GM19193 (cell line): Measurements from ENCODE around the gene BLVRA.

Experiments used
- POLR2A ChIP-seq: IDR thresholded peaks from 4 replicates; pipeline ENCODE4 v1.6.1; 2011; ENCODE audit not compliant: insufficient read depth, insufficient read length; ENCODE audit errors: extremely low read depth

BLVRA gene

DNA sequence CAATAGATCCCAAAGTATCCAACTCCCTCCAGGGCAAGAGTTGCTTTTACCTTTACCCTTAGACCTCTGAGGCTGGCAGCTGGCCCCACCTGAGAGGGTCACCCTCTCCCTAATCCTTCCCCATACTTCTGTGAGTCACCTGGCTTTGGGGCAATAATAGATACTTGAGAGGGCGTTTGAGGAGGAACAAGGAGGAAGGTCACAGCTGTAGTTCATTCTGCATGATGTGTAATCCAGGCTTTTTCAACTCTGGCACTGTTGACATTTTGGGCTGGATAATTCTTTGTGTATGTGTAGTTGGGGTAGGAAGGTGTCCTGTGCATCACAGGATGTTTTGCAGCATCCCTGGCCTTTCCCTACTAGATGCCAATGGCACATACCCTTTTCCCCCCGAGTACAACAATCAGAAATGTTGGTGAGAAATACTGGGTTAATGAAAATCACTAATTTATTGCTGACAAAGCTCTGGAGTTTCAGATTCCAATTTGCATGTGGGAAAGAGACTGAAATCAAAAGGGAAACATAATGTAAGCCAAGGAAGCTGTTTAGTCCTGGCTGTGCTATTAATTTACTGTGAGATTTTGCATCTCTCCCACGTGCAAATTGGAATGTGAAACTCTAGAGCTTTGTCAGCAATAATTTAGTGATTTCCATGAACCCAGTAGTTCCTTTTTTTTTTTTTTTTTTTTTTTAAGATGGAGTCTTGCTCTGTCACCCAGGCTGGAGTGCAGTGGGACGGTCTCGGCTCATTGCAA is 3.6 kb downstream of the BLVRA start:
- no peak for TF ChIP-seq POLR2A

DNA sequence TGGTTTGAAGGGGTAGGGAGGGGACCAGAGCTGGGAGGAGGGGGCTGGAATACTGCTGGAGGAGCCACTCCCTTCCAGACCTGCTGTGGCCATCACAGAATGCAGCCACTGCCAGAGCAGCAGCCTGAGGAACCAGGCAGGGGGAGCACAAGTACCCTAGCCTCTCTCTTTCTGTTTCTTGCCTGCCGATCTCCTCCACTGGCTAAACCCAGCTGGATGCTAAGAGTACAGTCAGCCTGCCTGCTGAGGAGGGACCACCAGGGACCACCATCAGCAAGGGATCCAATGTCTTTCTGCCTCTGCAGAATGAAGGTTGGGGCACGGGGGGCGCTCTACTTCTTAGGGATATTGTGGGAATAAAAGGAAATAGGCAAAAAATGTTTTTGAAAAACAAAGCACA is 4.7 kb downstream of the BLVRA start:
- no peak for TF ChIP-seq POLR2A

DNA sequence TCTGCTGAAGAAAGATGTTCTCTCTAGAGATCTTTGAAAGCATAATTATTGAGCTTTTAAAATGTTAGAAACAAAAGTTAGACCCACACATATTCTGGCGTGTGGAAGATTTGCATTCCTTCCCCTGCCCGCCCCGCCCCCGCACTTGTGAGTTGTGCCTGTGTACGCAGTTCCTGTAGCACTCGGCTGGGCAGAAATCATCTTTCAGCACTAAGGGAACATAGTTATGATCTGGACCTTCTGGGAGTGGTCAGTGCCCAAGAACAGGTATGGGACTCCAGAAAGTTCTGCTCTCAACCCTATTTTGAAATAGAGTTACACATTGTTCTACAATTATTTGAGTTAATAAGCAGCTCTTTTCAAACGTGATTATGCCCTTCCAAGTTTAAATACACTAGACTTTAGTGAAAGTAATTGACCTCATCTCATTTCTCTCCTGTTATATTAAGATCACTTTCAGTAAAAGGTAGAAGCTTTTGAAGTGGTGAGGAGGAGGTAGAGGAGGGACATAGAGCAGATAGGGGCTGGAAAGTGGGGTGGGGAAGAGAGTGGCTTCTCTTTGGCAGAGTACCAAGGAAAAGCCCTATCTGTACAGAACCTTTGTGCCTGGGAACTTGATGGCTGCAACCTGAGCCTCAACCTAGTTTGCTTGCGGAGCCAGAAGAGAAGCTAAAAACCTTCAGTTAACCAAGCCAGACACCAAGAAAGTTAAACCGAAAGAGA is 5.7 kb downstream of the BLVRA start:
- no peak for TF ChIP-seq POLR2A

DNA sequence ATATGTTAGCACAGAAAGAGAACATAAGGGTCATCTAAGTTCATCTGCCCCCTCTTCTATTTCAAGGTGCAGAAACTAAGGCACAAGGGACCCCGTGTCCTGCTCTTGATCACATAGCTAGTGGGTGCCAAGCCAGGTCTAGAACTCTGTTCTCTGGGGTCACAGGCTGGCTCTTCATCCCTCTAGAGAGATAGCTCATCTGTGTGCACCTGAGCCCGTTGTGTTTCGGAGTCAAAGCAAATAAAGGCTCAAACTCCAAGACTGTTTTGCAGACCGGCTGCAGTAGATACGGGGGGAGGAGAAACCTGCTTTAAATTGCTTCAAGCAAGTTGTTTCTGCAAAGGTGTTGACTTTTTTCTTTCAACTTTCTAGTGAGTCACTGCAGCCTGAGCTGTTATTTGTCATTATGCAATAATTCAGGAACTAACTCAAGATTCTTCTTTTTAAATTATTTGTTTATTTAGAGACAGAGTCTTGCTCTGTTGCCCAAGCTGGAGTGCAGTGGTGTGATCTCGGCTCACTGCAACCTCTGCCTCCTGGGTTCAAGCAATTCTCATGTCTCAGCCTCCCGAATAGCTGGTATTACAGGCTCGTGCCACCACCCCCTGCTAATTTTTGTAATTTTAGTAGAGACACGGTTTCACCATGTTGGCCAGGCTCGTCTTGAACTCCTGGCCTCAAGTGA is 6.5 kb downstream of the BLVRA start:
- TF ChIP-seq POLR2A, result no peak

DNA sequence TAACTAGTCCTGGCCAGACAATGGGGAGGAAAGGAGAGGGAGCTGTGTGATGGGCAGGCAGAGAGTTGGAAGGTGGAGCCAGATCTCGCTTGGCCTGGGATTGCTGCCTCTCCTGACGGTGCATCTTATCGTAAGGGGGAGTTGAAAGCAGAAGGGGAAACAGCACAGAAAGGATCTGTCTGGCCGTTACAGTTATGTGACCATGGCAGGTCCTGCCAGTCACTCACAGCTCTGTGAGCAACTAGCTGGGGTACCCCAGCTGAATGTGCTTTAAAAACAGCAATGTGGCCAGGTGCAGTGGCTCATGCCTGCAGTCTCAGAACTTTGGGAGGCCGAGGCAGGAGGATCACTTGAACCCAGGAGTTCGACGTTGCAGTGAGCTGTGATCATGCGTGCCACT is 8.1 kb downstream of the BLVRA start:
- TF ChIP-seq POLR2A, result no peak

DNA sequence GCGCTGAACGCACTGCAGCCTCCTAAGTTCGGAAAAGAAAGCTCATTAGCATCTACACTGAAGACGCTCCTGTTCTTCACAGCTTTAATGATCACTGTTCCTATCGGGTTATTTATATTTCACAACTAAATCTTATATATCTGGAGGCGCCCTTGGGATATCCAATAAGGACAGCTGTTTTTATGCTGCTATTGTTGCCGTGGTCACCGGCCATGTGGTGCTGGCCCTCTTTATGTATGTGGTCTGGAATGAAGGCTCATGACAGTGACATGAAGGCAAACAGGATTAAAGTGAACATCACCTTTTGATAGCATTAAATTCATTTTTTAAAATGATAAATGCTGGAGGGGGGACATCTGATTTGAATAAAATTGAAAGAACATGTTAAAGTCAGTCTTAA is 8.8 kb downstream of the BLVRA start:
- TF ChIP-seq POLR2A, result no peak

DNA sequence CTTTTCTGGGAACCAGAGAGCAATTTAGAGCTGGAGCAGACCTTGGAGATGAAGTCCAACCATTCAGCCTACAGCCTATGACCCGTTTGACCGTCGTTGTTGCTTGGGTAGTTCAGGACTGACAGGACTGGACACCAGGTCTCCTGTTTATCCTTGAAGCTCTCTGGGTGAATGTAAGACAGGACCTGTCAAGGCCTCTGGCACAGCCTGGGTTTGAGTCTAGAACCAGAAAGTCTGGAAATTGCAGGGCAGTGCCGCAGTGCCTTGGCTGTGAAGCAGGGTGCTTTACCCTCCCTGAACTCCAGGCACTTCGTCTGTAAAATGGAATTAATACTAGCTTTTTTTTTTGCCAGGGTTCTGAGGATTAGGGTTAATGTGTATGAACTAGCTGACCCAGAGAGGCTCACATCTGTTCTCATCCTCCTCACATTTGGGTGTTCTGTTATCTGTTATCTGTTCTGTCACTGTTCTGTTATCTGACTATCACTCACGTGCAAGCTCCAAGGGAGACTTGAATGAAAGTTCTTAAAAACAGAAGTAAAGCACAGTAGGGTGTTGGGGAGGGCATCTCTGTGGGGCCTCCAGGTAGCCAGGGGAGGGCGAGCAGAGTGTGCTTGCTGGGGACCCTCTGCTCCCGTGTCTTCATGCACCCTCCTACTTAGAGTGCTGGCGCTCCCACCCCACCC is 9.9 kb downstream of the BLVRA start:
- TF ChIP-seq POLR2A, result no peak

DNA sequence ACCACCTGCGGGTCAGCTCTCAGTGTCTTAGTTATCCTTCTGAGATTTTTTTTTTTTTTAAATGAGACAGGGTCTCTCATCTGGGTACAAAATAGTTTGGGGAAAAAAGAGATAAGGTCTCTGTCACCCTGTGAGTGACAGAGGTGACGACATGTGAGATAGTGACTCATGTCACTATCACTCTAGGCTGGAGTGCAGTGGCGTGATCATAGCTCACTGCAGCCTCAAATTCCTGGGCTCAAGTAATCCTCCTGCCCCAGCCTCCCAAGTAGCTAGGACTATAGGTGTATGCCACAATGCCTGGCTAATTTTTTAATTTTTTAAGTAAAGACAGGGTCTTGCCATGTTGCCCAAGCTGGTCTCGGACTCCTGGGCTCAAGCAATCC is 10.4 kb downstream of the BLVRA start:
- TF ChIP-seq POLR2A, result no peak

DNA sequence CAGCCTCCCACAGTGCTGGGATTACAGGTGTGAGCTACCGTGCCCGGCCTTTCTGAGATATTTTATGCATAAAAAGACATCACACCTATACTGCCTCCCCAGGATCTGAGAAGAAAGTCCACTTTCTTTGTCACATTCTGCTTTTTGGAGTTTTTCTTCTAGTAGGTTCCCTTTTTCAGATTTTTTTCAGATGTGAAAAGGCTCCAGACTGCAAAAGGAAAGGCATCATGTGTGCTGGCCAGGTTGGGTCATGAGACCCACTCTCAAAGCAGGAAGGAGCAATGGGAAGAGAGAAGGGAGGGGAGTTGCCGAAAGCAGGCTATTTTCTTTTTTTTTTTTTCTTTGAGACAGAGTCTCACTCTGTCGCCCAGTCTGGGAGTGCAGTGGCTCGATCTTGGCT is 10.8 kb downstream of the BLVRA start:
- TF ChIP-seq POLR2A, result no peak

DNA sequence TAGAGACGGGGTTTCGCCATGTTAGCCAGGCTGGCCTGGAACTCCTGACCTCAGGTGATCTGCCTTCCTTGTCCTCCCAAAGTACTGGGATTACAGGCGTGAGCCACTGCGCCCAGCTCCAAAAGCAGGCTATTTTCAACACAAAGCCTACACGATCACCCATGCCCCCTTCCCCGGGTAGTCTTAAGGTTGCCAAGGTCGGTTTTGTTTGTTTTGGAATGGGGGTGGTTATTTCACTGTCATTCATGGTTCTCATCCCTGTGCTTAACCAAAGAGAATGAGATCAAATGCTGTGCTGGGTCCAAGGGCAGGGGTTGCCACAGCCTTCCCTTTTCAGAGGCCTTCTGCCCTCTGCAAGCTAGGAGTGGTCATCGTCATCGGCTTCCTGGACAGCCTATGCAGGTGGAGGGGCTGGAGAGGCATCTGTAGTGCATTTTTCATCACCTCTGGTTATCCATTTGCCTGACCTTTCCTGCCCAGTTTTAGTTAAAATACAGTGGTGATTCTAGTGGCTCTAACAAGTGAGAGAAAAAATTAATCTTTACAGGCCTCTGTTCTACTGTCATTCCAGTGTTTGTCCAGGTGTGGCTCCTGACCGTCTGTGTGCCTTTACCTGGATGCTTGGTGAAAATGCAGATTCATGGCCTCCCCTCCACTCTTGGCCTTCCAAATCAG is 11.4 kb downstream of the BLVRA start:
- no peak for TF ChIP-seq POLR2A

DNA sequence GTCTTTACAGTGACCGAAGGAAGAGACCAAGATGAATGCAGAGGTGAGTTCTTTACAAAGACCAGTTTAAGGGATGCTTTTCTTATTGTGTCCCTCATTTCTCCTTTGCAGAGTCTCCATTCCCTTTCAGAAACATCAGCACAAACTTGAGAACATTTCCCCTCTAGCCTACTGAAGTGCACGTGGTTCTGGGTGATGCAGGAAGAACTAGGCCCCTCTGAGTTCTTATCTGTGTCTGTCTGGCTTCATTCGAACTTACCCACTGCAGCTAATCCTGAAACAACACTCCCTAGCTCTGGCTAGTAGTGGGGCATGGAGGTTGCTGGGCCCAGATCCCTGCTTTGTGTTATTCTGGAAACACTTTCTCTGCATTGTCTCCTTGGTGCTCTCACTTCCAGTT is 12.6 kb downstream of the BLVRA start:
- no peak for TF ChIP-seq POLR2A

DNA sequence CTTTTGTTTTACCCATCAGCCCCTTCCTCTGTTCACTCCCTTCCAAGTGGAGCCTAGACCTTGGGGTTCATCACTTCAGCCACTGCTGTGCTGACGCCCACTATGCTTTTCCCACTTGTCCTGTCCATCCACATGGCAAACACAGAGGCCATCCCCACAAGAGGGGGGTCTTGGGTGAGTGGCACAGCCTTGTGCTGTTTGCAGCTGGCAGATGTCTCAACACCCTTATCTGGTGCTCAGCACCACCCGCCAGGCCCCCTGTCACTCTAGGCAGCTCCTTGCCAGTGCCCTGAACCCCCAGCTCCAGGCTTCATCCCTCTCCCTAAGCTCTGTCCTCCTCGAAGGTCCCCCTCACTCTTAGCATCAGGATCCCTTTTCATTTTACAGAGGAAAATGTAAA is 13.1 kb downstream of the BLVRA start:
- no peak for TF ChIP-seq POLR2A

DNA sequence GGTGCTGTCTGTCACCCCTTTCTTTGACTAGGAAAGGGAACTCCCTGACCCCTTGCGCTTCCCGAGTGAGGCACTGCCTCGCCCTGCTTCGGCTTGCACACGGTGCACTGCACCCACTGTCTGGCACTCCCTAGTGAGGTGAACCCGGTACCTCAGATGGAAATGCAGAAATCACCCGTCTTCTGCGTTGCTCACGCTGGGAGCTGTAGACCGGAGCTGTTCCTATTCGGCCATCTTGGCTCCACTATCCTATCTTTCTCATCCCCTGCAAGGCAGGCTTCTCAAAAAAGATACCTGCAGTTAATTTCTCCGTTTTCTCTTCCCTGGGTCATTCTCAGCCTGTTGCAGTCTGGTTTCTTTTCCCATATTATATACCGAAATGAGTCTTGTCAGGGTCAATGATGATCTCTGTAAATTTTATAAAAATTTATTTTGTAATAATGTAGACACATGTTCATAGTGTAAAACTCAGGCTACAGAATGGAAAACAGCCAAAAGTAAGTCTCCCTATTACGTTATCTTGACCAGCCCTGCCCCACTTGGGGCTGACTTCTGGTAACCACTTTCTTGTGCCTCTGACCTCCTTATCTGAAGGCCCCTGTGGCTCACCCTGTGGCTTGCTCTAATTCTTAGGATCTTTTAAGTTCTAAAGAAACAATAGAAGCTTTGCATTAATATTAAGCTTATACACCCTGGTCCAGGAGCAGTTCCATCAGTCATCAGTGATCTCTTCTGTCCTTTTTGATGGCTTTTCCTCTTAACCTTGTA is 20.7 kb downstream of the BLVRA start:
- no peak for TF ChIP-seq POLR2A
